ENCODE results near the gene TNMD.

- TF ChIP-seq POLR2A (IDR thresholded peaks at IDR 0.05; ENCODE audit: extremely low read depth, insufficient read length) (no peak), CTCF (IDR thresholded peaks at IDR 0.05; ENCODE audit: low read depth, low read length) (no peak), MYC (IDR thresholded peaks at IDR 0.05; ENCODE audit: low read depth, low read length) (no peak), MAX (IDR thresholded peaks at IDR 0.05; ENCODE audit: low read depth, low read length) (no peak)
These were observed 8.8 kb downstream of the TNMD start for GRCh38 chrX:100593581-100593980.
